A549 (cell line): ENCODE data around the gene CETN1. TPM values are rescaled to one million over a fixed set of nuclear protein-coding genes. Genes with fewer than 3 reads are reported as not detected.

Experiments used
- ATAC-seq, 2 experiments: fragments of 200-7000 bp in 1 of 2; fragments of >200 bp in 1 of 2; cut with Nextera tagmentation in 1 of 2; cut with Tn5 transposase in 1 of 2; 3 replicates each; pipeline versions ENCODE4 v1.8.0 to v1.9.1; 2018 to 2020; ENCODE audit warnings: mild to moderate bottlenecking in 1 of 2, moderate library complexity in 1 of 2
- CTCF ChIA-PET: fragments of 300-600 bp; sonication (Branson Sonifier 250); formaldehyde crosslinking; extraction: SDS; loops from one replicate; lab custom pipeline; 2021; ENCODE audit warnings: antibody characterized with exemption, inconsistent platforms; lab: Yijun Ruan, JAX
- POLR2A ChIA-PET: fragments of 350-600 bp; formaldehyde crosslinking; extraction: SDS; loops from one replicate; lab custom pipeline; 2021; ENCODE audit warnings: antibody characterized with exemption, inconsistent platforms; lab: Yijun Ruan, JAX
- DNase-seq, 2 experiments: peaks; one replicate each; pipeline versions ENCODE4 v3.0.0 to v3.0.0-alpha.2; 2011 to 2016; ENCODE audit warnings: low read depth in 1 of 2, low spot score in 1 of 2
- FAIRE-seq: peaks from 2 replicates; lab custom pipeline; 2011; peaks lifted over from hg19 to GRCh38; lab: Jason Lieb, UNC
- H3K27ac ChIP-seq, 2 experiments: fragments of >200 bp; sonication (Bioruptor Twin); formaldehyde crosslinking; 3 replicates each; pipeline ENCODE4 v1.5.1; 2016 to 2017
- H3K4me1 ChIP-seq: fragments of >200 bp; sonication (Bioruptor Twin); formaldehyde crosslinking; 3 replicates; pipeline ENCODE4 v1.6.1; 2016
- H3K4me2 ChIP-seq: fragments of >200 bp; sonication (Bioruptor Twin); formaldehyde crosslinking; 3 replicates; pipeline ENCODE4 v1.6.1; 2016
- H3K4me3 ChIP-seq: fragments of >200 bp; sonication (Bioruptor Twin); formaldehyde crosslinking; 3 replicates; pipeline ENCODE4 v1.5.1; 2016
- H3K9me3 ChIP-seq: fragments of >200 bp; sonication (Bioruptor Twin); formaldehyde crosslinking; 3 replicates; pipeline ENCODE4 v1.6.1; 2016
- BCL3 ChIP-seq: fragments of >200 bp; sonication (Bioruptor Twin); formaldehyde crosslinking; IDR thresholded peaks from 3 replicates; pipeline ENCODE4 v1.6.1; 2016
- CBX8 ChIP-seq: fragments of 200-600 bp; sonication (generic); IDR thresholded peaks from 2 replicates; pipeline ENCODE4 v1.6.1; 2016
- CHD4 ChIP-seq: fragments of 200-600 bp; sonication (generic); IDR thresholded peaks from 2 replicates; pipeline ENCODE4 v1.6.1; 2016; ENCODE audit warnings: antibody characterized with exemption, mild to moderate bottlenecking, borderline replicate concordance
- E2F6 ChIP-seq: IDR thresholded peaks from 2 replicates; pipeline ENCODE4 v1.6.1; 2012; ENCODE audit warnings: low read depth, borderline replicate concordance
- EHF ChIP-seq: fragments of 250-450 bp; sonication (Bioruptor Pico); IDR thresholded peaks from 2 replicates; pipeline ENCODE4 v1.5.0; 2020; ENCODE audit warnings: mild to moderate bottlenecking
- ELK1 ChIP-seq: fragments of 150-350 bp; IDR thresholded peaks from 2 replicates; pipeline ENCODE4 v1.6.1; 2014; ENCODE audit warnings: low read depth, mild to moderate bottlenecking, low read length
- FOSB ChIP-seq: fragments of 250-450 bp; sonication (Bioruptor Pico); IDR thresholded peaks from 2 replicates; pipeline ENCODE4 v1.5.0; 2020; ENCODE audit warnings: mild to moderate bottlenecking, moderate library complexity
- FOSL2 ChIP-seq, 2 experiments: fragments of 450-650 bp in 1 of 2; fragments of >200 bp in 1 of 2; sonication (Bioruptor Twin) in 1 of 2; formaldehyde crosslinking; IDR thresholded peaks; 2 replicates each; pipeline versions ENCODE4 v1.5.0 to v1.6.1; 2016 to 2020; ENCODE audit warnings: mild to moderate bottlenecking in 1 of 2, moderate library complexity in 1 of 2
- FOXS1 ChIP-seq: fragments of 250-450 bp; sonication (Bioruptor Pico); IDR thresholded peaks from 2 replicates; pipeline ENCODE4 v1.5.0; 2020; ENCODE audit warnings: mild to moderate bottlenecking, moderate library complexity
- HDAC2 ChIP-seq: fragments of 200-600 bp; sonication (generic); IDR thresholded peaks from 2 replicates; pipeline ENCODE4 v1.6.1; 2016
- HES2 ChIP-seq: fragments of >200 bp; sonication (Bioruptor Twin); formaldehyde crosslinking; IDR thresholded peaks from 2 replicates; pipeline ENCODE4 v1.6.1; 2016
- HEYL ChIP-seq: fragments of 250-450 bp; sonication (Bioruptor Pico); IDR thresholded peaks from 2 replicates; pipeline ENCODE4 v1.8.0; 2021; ENCODE audit warnings: mild to moderate bottlenecking, moderate library complexity
- HOXA7 ChIP-seq: fragments of 250-450 bp; sonication (Bioruptor Pico); IDR thresholded peaks from 2 replicates; pipeline ENCODE4 v1.5.0; 2020; ENCODE audit warnings: mild to moderate bottlenecking, moderate library complexity
- JUN ChIP-seq, 2 experiments: fragments of >200 bp; sonication (Bioruptor Twin); formaldehyde crosslinking; IDR thresholded peaks; 2 replicates in 1 of 2; 3 replicates in 1 of 2; pipeline ENCODE4 v1.6.1; 2016 to 2017
- KDM1A ChIP-seq: fragments of 200-600 bp; sonication (generic); IDR thresholded peaks from 2 replicates; pipeline ENCODE4 v1.6.1; 2016; ENCODE audit warnings: low read depth, mild to moderate bottlenecking
- MAFK ChIP-seq: fragments of 450-650 bp; IDR thresholded peaks from 2 replicates; pipeline ENCODE4 v1.6.1; 2014; ENCODE audit not compliant: partially characterized antibody
- NFE2L2 ChIP-seq: fragments of 150-350 bp; conservative IDR thresholded peaks from 2 replicates; pipeline ENCODE4 v1.6.1; 2014; ENCODE audit warnings: low read length
- PBX3 ChIP-seq: IDR thresholded peaks from 2 replicates; pipeline ENCODE4 v1.6.1; 2012
- PHF8 ChIP-seq: fragments of 200-600 bp; sonication (generic); IDR thresholded peaks from 2 replicates; pipeline ENCODE4 v1.6.1; 2016; ENCODE audit warnings: low read depth, mild to moderate bottlenecking, antibody characterized with exemption, moderate library complexity, borderline replicate concordance
- POLR2A ChIP-seq: IDR thresholded peaks from 2 replicates; pipeline ENCODE4 v1.6.1; 2012; ENCODE audit warnings: mild to moderate bottlenecking, low read length
- POLR2AphosphoS2 ChIP-seq: conservative IDR thresholded peaks from 2 replicates; pipeline ENCODE4 v1.6.1; 2012; ENCODE audit warnings: low read length, improper control_type of control experiment, inconsistent platforms
- RARB ChIP-seq: fragments of 250-450 bp; sonication (Bioruptor Pico); IDR thresholded peaks from 2 replicates; pipeline ENCODE4 v1.8.0; 2021; ENCODE audit warnings: mild to moderate bottlenecking, moderate library complexity
- RNF2 ChIP-seq: fragments of 200-600 bp; sonication (generic); IDR thresholded peaks from 2 replicates; pipeline ENCODE4 v1.6.1; 2016; ENCODE audit warnings: low read depth, mild to moderate bottlenecking, antibody characterized with exemption, moderate library complexity, borderline replicate concordance
- SMC3 ChIP-seq: fragments of >200 bp; sonication (Bioruptor Twin); formaldehyde crosslinking; IDR thresholded peaks from 3 replicates; pipeline ENCODE4 v1.6.1; 2018; ENCODE audit warnings: inconsistent platforms
- SREBF2 ChIP-seq: fragments of 450-650 bp; IDR thresholded peaks from 2 replicates; pipeline ENCODE4 v1.6.1; 2014; ENCODE audit warnings: mild to moderate bottlenecking, moderate library complexity
- USF2 ChIP-seq: fragments of 450-650 bp; IDR thresholded peaks from 2 replicates; pipeline ENCODE4 v1.6.1; 2014; ENCODE audit warnings: antibody characterized with exemption
- ZNF302 ChIP-seq: fragments of 250-450 bp; sonication (Bioruptor Pico); IDR thresholded peaks from 2 replicates; pipeline ENCODE4 v1.9.0; 2021; ENCODE audit warnings: inconsistent platforms, mild to moderate bottlenecking, moderate library complexity
- ZSCAN20 ChIP-seq: fragments of 250-450 bp; sonication (Bioruptor Pico); IDR thresholded peaks from 2 replicates; pipeline ENCODE4 v1.8.0; 2022; ENCODE audit warnings: mild to moderate bottlenecking, moderate library complexity
- WGBS: methylation state at CpG from one replicate; pipeline ENCODE4 v1.1.6; 2017; ENCODE audit errors: missing lambda C conversion rate; 5-methylcytosine and 5-hydroxymethylcytosine counted together
- polyA plus RNA-seq, 4 experiments: library from polyadenylated mRNA; depleted of rRNA in 3 of 4; stranded (reverse); fragments of >200 nt; fragmentation: RNase III in 1 of 4; extraction: RNeasy Plus Mini Kit Qiagen cat#74134 plus additional on column Dnase treatment in 1 of 4; gene quantifications; 2 replicates in 3 of 4; 3 replicates in 1 of 4; pipeline ENCODE4 v1.2.3, GENCODE V29; 2011 to 2017

CETN1 gene
- polyA plus RNA-seq, 2 of the 4 experiments (the other 2 are of a cell fraction) = not detected

- ATAC-seq (no peak), DNase-seq (no peak), FAIRE-seq (no peak)
- ChIA-PET POLR2A (no interaction called here), CTCF (interaction anchor here (1.0 kb wide), 1 partner anchor 13 kb away, joined by 3 read pairs; no protein-coding TSS in a partner anchor)
- H3K9me3 ChIP-seq = no peaks in the 10 kb centered on the region
- no peak overlapping the region for H3K4me3 ChIP-seq
- 12% methylated on average over 4 of the region's 5 CpGs for WGBS
- no peak overlapping the region for H3K27ac ChIP-seq
- no peak overlapping the region for H3K4me2 ChIP-seq
- H3K4me1 ChIP-seq = no peaks in the 10 kb centered on the region
- TF ChIP-seq PHF8 (no peak), EHF (CRISPR knock-in tag) (no peak), HDAC2 (no peak), USF2 (no peak), RARB (CRISPR knock-in tag) (no peak), CBX8 (no peak), FOSL2 (IDR thresholded peaks at IDR 0.05) (no peak), FOSL2 (CRISPR knock-in tag; IDR thresholded peaks at IDR 0.05) (no peak)
Measured at GRCh38 chr18:574865-575645, 5.1 kb upstream of the CETN1 start.

GRCh38 chr18:576924-577323 lies 3.3 kb upstream of the CETN1 start:
- H3K27ac ChIP-seq = no peak overlapping the region
- ATAC-seq = no peak
- no peaks in the 10 kb centered on the region for H3K4me1 ChIP-seq
- no peak for FAIRE-seq
- H3K9me3 ChIP-seq = no peaks in the 10 kb centered on the region
- 54% methylated on average over 8 of the region's 9 CpGs for WGBS
- H3K4me2 ChIP-seq = no peak overlapping the region
- no peak overlapping the region for H3K4me3 ChIP-seq
- TF ChIP-seq PBX3 (no peak), FOXS1 (no peak), JUN (IDR thresholded peaks at IDR 0.05) (no peak), POLR2A (no peak), HES2 (no peak), SMC3 (no peak), E2F6 (no peak), MAFK (no peak), NFE2L2 (no peak), ELK1 (no peak), RNF2 (no peak)
- TF ChIP-seq, all 56 proteins: peak for 0
- CTCF ChIA-PET = no interaction called here
- no peak for DNase-seq
- POLR2A ChIA-PET = no interaction called here

- no peak for DNase-seq
- ChIA-PET CTCF (no interaction called here), POLR2A (no interaction called here)
- no peak overlapping the region for H3K27ac ChIP-seq
- no peaks in the 10 kb centered on the region for H3K9me3 ChIP-seq
- FAIRE-seq = no peak
- WGBS = 28% methylated on average over 4 of the region's 4 CpGs
- ATAC-seq = no peak
- H3K4me3 ChIP-seq = no peak overlapping the region
- no peaks in the 10 kb centered on the region for H3K4me1 ChIP-seq
- H3K4me2 ChIP-seq = no peak overlapping the region
- TF ChIP-seq ZSCAN20 (CRISPR knock-in tag) (no peak), POLR2AphosphoS2 (no peak), HEYL (CRISPR knock-in tag) (no peak), SREBF2 (no peak), CHD4 (no peak), RARB (CRISPR knock-in tag) (no peak), ZNF302 (CRISPR knock-in tag) (no peak), BCL3 (no peak), MAFK (no peak), FOSB (CRISPR knock-in tag) (no peak), HES2 (no peak), KDM1A (no peak), HOXA7 (CRISPR knock-in tag) (no peak), RNF2 (no peak)
Measured at GRCh38 chr18:577643-578375, 2.4 kb upstream of the CETN1 start.
